Right lobe of liver (tissue), 6 donors: ENCODE measurements around the gene MCF2L2. TPM values are rescaled to one million over a fixed set of nuclear protein-coding genes. Genes with fewer than 3 reads are reported as not detected.
"Not testable (repeated sequence)": the region's sequence is repeated elsewhere in the genome, so short reads cannot be mapped to it uniquely, and the experiment has no call there.

Experiments used
- ATAC-seq, 4 donors: fragments of 200-7000 bp; cut with Tn5 transposase; one replicate each; pipeline ENCODE4 v1.9.1; 2020; ENCODE audit warnings: mild to moderate bottlenecking in 4 of 4, moderate library complexity in 4 of 4
- DNase-seq, 3 donors: peaks; one replicate each; pipeline ENCODE4 v3.0.0-alpha.2; 2020
- H3K27ac ChIP-seq, 3 donors: fragments of 200-600 bp; one replicate each; pipeline ENCODE4 v1.8.0; 2022
- H3K27me3 ChIP-seq, 2 donors: fragments of 200-600 bp; one replicate each; pipeline ENCODE4 v1.8.0; 2022
- H3K36me3 ChIP-seq, 4 donors: fragments of 200-600 bp; sonication (generic) in 1 of 4; one replicate each; pipeline versions ENCODE4 v1.5.1 to v1.8.0; 2017 to 2022; ENCODE audit warnings: control low read depth in 1 of 4
- H3K4me1 ChIP-seq, 4 donors: fragments of 200-600 bp; sonication (generic) in 1 of 4; one replicate each; pipeline versions ENCODE4 v1.5.1 to v1.8.0; 2017 to 2022; ENCODE audit warnings: control low read depth in 1 of 4
- H3K4me3 ChIP-seq, 3 donors: fragments of 200-600 bp; one replicate each; pipeline ENCODE4 v1.8.0; 2022
- H3K9me3 ChIP-seq, 4 donors: fragments of 200-600 bp; sonication (generic) in 1 of 4; one replicate each; pipeline versions ENCODE4 v1.5.1 to v1.8.0; 2017 to 2022; ENCODE audit warnings: control low read depth in 1 of 4
- POLR2A ChIP-seq: fragments of 450-650 bp; IDR thresholded peaks from one replicate; pipeline ENCODE4 v1.6.1; 2017; ENCODE audit warnings: antibody characterized with exemption, mild to moderate bottlenecking
- WGBS: methylation state at CpG from one replicate; pipeline ENCODE4 v1.1.6; 2018; ENCODE audit warnings: low coverage, low lambda C conversion rate; ENCODE audit not compliant: insufficient coverage; ENCODE audit errors: missing lambda C conversion rate; 5-methylcytosine and 5-hydroxymethylcytosine counted together
- intact Hi-C, 2 donors: fragments of 100-400 bp; cut with DNase I; formaldehyde crosslinking; loops; one replicate each; pipeline versions ENCODE4 v1.11.2 to v1.14.1; 2022
- total RNA-seq, 6 experiments: library from RNA; depleted of rRNA in 2 of 6; stranded (reverse); fragments of >200 nt in 2 of 6; fragmentation: NEBNext Ultra II Directional in 3 of 6; extraction: Animal tissue kit (Norgen Biotek cat#: 25700) in 3 of 6; gene quantifications; one replicate each; pipeline versions ENCODE4 v1.1.0 to v1.2.4, GENCODE V29; 2016 to 2023
- TF ChIP-seq, protein P1 (sequence below), 4 donors: fragments of 200-600 bp in 3 of 4; fragments of 450-650 bp in 1 of 4; IDR thresholded peaks; one replicate each; pipeline versions ENCODE4 v1.5.1 to v1.8.0; 2016 to 2022; ENCODE audit warnings: antibody characterized with exemption in 4 of 4, mild to moderate bottlenecking in 2 of 4
- donor health status: DM: no; HTN: yes; CAD: no.
- donor health status: DM: no; HTN: no; CAD: no.
- donor health status: DM: no; HTN: no; CAD: no.
- donor health status: DM: no; HTN: yes; CAD: no.
- donor health status: DM: no; HTN: yes; CAD: no.

Gene MCF2L2
- total RNA-seq, 6 experiments from 2014 or later = 0.07 to 0.19 (median 0.17) TPM; not detected in 1

DNA sequence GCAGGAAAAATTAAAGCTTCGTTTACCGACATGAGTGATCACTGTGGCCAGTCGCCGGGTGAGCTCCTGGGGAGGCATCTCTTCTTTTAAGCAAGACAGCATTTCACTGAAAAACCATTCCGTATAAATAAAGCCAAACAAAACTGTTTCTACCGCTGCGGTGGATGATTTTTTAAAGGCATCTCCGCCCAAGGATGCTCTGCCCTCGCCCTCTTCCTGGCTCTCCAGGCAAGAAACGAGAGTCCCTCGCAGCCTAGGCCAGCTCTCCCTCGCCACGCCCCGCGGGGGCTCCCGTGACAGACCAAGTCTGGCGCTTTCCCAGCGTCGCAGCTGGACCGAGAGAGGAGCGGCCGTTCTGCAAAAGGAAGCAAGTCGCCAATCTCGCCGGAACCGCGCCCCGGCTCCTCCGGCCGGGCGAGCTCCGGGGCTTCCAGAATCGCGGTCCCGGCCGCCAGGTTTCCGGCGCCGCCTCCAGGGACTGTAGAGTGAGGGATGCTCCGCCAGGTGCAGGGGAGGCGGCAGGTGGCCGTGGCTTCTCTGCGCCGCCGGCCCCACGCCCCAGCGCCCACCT is 458 bp downstream of the MCF2L2 start:
- Histone ChIP-seq H3K27ac (no peak overlapping the region), H3K4me3 (peak overlapping the region; percentile 44 to 56 (median 52)), H3K27me3 (peaks cover 0 to 10% of the 10 kb centered on the region in 2 donors), H3K9me3 (no peaks in the 10 kb centered on the region), H3K36me3 (no peaks in the 10 kb centered on the region), H3K4me1 (peaks cover 0 to 13% (median 3%) of the 10 kb centered on the region in 4 donors)
- TF ChIP-seq, protein P1, sequence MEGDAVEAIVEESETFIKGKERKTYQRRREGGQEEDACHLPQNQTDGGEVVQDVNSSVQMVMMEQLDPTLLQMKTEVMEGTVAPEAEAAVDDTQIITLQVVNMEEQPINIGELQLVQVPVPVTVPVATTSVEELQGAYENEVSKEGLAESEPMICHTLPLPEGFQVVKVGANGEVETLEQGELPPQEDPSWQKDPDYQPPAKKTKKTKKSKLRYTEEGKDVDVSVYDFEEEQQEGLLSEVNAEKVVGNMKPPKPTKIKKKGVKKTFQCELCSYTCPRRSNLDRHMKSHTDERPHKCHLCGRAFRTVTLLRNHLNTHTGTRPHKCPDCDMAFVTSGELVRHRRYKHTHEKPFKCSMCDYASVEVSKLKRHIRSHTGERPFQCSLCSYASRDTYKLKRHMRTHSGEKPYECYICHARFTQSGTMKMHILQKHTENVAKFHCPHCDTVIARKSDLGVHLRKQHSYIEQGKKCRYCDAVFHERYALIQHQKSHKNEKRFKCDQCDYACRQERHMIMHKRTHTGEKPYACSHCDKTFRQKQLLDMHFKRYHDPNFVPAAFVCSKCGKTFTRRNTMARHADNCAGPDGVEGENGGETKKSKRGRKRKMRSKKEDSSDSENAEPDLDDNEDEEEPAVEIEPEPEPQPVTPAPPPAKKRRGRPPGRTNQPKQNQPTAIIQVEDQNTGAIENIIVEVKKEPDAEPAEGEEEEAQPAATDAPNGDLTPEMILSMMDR (IDR thresholded peaks at IDR 0.05) = no peak
- TF ChIP-seq POLR2A = no peak
- DNase-seq (peak; percentile 51 to 65 (median 56)), ATAC-seq (peak; percentile 61 to 70 (median 64))
- 0% methylated on average over 6 of the region's 47 CpGs for WGBS
- intact Hi-C loops = no loop called here

DNA sequence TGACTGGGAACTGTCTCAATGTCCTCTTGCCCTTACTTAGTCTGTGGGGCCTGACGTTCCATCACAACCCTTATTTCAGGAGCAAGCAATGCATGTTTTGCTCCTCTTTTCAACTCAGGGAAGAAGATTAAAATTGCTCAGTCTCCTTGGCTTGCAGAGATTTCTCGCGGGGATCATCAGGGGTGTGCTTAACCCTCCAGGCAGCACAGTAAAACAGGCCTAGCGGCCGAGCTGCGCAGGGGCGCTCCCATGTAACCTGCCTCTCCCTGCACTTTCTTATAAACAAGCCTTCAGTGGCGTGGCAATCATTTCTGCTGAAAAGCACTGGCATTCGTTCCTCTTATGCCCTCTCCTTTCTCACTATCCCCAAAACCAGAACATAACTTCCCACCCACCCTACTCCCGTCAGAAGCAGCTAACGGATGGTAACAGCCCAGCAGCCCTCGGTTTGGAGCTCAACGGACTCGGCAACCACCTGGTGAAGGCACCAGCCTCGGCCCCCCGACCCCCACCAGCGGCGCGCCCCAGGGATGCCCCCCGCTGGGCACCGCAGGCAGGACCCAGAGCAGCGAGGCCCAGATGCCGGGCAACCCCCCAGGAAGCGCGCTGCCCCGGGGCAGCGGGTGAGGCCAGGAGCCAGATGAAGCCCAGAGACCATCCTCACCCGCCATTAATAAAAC is 1.1 kb downstream of the MCF2L2 start:
- H3K9me3 ChIP-seq = no peaks in the 10 kb centered on the region
- H3K27ac ChIP-seq = no peak overlapping the region
- peak overlapping the region in 2 of 3 donors; percentile 52 to 56 for H3K4me3 ChIP-seq
- intact Hi-C loops = no loop called here
- ATAC-seq = no peak
- peak in 1 of 3 donors; percentile 20 for DNase-seq
- H3K27me3 ChIP-seq = peaks cover 0 to 10% of the 10 kb centered on the region in 2 donors
- TF ChIP-seq, protein P1 (IDR thresholded peaks at IDR 0.05) = no peak
- TF ChIP-seq POLR2A = no peak
- 52% methylated on average over 15 of the region's 28 CpGs for WGBS
- no peaks in the 10 kb centered on the region for H3K36me3 ChIP-seq
- H3K4me1 ChIP-seq = peaks cover 0 to 13% (median 3%) of the 10 kb centered on the region in 4 donors

DNA sequence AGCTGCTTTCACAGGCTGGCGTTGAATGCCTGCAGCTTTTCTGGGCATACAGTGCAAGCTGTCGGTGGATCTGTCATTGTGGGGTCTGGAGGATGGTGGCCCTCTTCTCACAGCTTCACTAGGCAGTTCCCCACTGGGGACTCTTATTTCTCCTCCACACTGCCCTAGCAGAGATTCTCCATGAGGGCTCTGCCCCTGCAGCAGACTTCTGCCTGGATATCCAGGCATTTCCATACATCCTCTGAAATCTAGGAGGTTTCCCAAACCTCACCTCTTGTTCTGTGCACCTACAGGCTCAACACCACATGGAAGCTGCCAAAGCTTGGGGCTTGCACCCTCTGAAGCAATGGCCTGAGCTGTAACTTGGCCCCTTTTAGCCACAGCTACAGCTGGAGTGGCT is 9.6 kb downstream of the MCF2L2 start:
- H3K36me3 ChIP-seq, intact Hi-C loops, H3K27me3 ChIP-seq, H3K4me3 ChIP-seq, H3K4me1 ChIP-seq, H3K27ac ChIP-seq, DNase-seq, ATAC-seq, H3K9me3 ChIP-seq: not testable (repeated sequence)
- WGBS = 100% methylated on average over 1 of the region's 2 CpGs

DNA sequence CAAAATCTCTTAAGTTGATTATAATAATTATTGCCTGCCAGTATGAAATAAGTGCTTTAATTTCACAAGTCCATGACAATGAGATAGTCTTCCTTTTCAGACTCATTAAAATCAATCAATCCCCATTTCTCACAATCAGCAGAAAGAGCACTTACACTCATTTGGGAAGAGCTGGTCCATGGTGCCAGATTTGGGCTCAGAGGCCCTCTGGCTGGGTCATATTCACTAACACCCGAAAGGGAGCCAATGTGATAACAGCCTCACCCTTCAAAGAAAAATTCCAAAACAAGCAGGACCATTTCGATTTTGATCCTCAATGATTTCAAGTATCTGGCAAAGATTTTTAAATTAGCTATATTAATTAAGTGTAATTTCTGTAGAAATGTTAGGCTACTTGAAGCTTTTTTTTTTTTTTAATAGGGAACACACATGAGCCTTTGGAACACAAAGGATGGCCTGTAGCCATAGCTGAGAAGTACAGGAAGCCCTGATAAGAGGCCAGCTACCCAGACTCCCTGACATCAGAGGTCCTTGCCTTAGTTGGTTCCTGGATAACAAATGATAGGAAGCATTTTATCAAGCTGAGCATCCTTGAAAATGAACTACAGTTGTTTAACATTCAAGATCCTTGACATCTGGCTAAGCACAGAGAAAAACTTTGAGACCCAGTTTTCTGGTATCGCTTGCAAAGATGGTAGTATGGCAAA is 17.1 kb downstream of the MCF2L2 start:
- no peaks in the 10 kb centered on the region for H3K36me3 ChIP-seq
- H3K27ac ChIP-seq = no peak overlapping the region
- WGBS = 46% methylated on average over 3 of the region's 3 CpGs
- H3K4me3 ChIP-seq = no peak overlapping the region
- no peak for DNase-seq
- H3K4me1 ChIP-seq = no peaks in the 10 kb centered on the region
- H3K27me3 ChIP-seq = no peaks in the 10 kb centered on the region
- ATAC-seq = peak; percentile 60 to 90 (median 74)
- intact Hi-C loops = no loop called here
- no peaks in the 10 kb centered on the region for H3K9me3 ChIP-seq
- no peak for TF ChIP-seq POLR2A
- TF ChIP-seq, protein P1 (IDR thresholded peaks at IDR 0.05) = no peak

DNA sequence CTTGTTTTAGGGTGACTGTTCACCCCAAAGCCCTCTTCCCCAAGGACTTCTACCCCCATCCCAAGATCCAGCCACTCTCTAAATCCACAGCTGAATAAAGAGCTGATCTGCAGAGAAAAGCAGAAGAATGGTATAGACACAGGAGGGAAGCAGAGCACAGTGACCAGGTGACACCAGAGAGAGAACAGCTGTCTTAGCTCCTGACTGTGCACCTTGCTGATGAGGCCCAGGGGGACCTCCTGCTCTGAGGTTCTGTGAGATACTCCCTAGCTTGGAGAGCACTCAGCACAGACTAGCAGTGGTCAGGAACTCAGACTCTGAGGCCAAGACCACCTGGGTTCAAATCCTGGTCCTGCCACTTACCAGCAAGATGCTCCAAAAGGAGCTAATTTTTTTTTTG is 17.7 kb downstream of the MCF2L2 start:
- DNase-seq (no peak), ATAC-seq (no peak)
- intact Hi-C loops = no loop called here
- no peak overlapping the region for H3K27ac ChIP-seq
- H3K4me1 ChIP-seq = no peaks in the 10 kb centered on the region
- H3K4me3 ChIP-seq = no peak overlapping the region
- TF ChIP-seq, protein P1 (IDR thresholded peaks at IDR 0.05) = no peak
- no peak for TF ChIP-seq POLR2A
- no peaks in the 10 kb centered on the region for H3K36me3 ChIP-seq
- H3K9me3 ChIP-seq = no peaks in the 10 kb centered on the region
- no peaks in the 10 kb centered on the region for H3K27me3 ChIP-seq
